PC-3 (cell line): Measurements from ENCODE around the gene CIB2.

Source experiments
- CTCF ChIP-seq: fragments of 300-600 bp; sonication (generic); conservative IDR thresholded peaks from 2 replicates; pipeline ENCODE4 v1.5.1; 2017; ENCODE audit warnings: antibody characterized with exemption, low read depth, mild to moderate bottlenecking, low read length
- EZH2 ChIP-seq: fragments of 300-600 bp; sonication (generic); IDR thresholded peaks from one replicate; pipeline ENCODE4 v1.6.1; 2017; ENCODE audit warnings: antibody characterized with exemption, mild to moderate bottlenecking, low read length; ENCODE audit not compliant: unreplicated experiment
- EZH2phosphoT487 ChIP-seq: fragments of 300-600 bp; sonication (generic); IDR thresholded peaks from 2 replicates; pipeline ENCODE4 v1.6.1; 2018; ENCODE audit warnings: mild to moderate bottlenecking, antibody characterized with exemption, low read length, borderline replicate concordance

- TF ChIP-seq CTCF: no peak
- TF ChIP-seq EZH2: no peak
- TF ChIP-seq EZH2phosphoT487: no peak
These were observed 30.8 kb upstream of the CIB2 start for GRCh38 chr15:78162038-78162437.
